Adrenal gland (tissue), 5 donors: Measurements from ENCODE around the gene ITPKB.
A peak's percentile ranks its signal among the peaks of the same experiment; 100 is the strongest.

Experiments used
- POLR2A ChIP-seq, 2 donors: fragments of 450-650 bp; IDR thresholded peaks; one replicate each; pipeline ENCODE4 v1.6.1; 2017; ENCODE audit warnings: antibody characterized with exemption in 2 of 2, mild to moderate bottlenecking in 2 of 2, moderate library complexity in 1 of 2
- TF ChIP-seq, protein P1 (sequence below), 6 experiments: fragments of 450-650 bp in 4 of 6; fragments of 200-600 bp in 2 of 6; sonication (generic) in 1 of 6; IDR thresholded peaks; 1 replicate in 5 of 6; 2 replicates in 1 of 6; pipeline versions ENCODE4 v1.5.1 to v1.8.0; 2016 to 2021; ENCODE audit warnings: antibody characterized with exemption in 6 of 6, mild to moderate bottlenecking in 2 of 6, moderate library complexity in 1 of 6
- donor health status: DM: no; HTN: no; CAD: no.

- TF ChIP-seq, protein P1, sequence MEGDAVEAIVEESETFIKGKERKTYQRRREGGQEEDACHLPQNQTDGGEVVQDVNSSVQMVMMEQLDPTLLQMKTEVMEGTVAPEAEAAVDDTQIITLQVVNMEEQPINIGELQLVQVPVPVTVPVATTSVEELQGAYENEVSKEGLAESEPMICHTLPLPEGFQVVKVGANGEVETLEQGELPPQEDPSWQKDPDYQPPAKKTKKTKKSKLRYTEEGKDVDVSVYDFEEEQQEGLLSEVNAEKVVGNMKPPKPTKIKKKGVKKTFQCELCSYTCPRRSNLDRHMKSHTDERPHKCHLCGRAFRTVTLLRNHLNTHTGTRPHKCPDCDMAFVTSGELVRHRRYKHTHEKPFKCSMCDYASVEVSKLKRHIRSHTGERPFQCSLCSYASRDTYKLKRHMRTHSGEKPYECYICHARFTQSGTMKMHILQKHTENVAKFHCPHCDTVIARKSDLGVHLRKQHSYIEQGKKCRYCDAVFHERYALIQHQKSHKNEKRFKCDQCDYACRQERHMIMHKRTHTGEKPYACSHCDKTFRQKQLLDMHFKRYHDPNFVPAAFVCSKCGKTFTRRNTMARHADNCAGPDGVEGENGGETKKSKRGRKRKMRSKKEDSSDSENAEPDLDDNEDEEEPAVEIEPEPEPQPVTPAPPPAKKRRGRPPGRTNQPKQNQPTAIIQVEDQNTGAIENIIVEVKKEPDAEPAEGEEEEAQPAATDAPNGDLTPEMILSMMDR (IDR thresholded peaks at IDR 0.05), result peak; percentile 80 to 98 (median 92)
- TF ChIP-seq POLR2A (IDR thresholded peaks at IDR 0.05), result no peak
Measured at GRCh38 chr1:226626577-226626956, 112.5 kb downstream of the ITPKB start.
